AG09309 (cell line): ENCODE data around the gene ZDBF2.

Experiments
- DNase-seq: peaks from one replicate; pipeline ENCODE4 v3.0.0-alpha.2; 2010; ENCODE audit warnings: low read depth
- H3K4me3 ChIP-seq: 2 replicates; pipeline ENCODE4 v1.5.1; 2011; ENCODE audit warnings: mild to moderate bottlenecking, low read depth, low read length, moderate library complexity; ENCODE audit not compliant: control insufficient read depth
- CTCF ChIP-seq: IDR thresholded peaks from 2 replicates; pipeline ENCODE4 v1.5.1; 2011; ENCODE audit warnings: mild to moderate bottlenecking, low read depth, low read length, inconsistent platforms; ENCODE audit not compliant: insufficient read depth, control insufficient read depth; ENCODE audit errors: missing control alignments

ZDBF2 gene

GRCh38 chr2:206271065-206271464 lies 3.4 kb upstream of the ZDBF2 start:
- no peak overlapping the region for H3K4me3 ChIP-seq
- DNase-seq = no peak
- TF ChIP-seq CTCF = no peak

GRCh38 chr2:206273905-206274304 lies 558 bp upstream of the ZDBF2 start:
- no peak for DNase-seq
- peak overlapping the region; percentile 47 for H3K4me3 ChIP-seq
- no peak for TF ChIP-seq CTCF

- no peak for TF ChIP-seq CTCF
- DNase-seq = peak; percentile 45
- H3K4me3 ChIP-seq = peak overlapping the region; percentile 47
Measured at GRCh38 chr2:206275312-206276055, 1.0 kb downstream of the ZDBF2 start.

- DNase-seq = no peak
- H3K4me3 ChIP-seq = no peak overlapping the region
- TF ChIP-seq CTCF = no peak
Measured at GRCh38 chr2:206276169-206276942, 1.9 kb downstream of the ZDBF2 start.

GRCh38 chr2:206277503-206277902 lies 3.0 kb downstream of the ZDBF2 start:
- H3K4me3 ChIP-seq = no peak overlapping the region
- no peak for TF ChIP-seq CTCF
- DNase-seq = no peak

- DNase-seq = no peak
- TF ChIP-seq CTCF = no peak
- no peak overlapping the region for H3K4me3 ChIP-seq
Measured at GRCh38 chr2:206282746-206283145, 8.3 kb downstream of the ZDBF2 start.
